NB4 (cell line): Measurements from ENCODE around the gene SUSD4.
A peak's percentile ranks its signal among the peaks of the same experiment; 100 is the strongest.

Experiments used
- DNase-seq: peaks from one replicate; pipeline ENCODE4 v3.0.0; 2010; ENCODE audit warnings: low read depth
- H3K4me3 ChIP-seq: one replicate; pipeline ENCODE4 v1.5.1; 2011; ENCODE audit warnings: mild to moderate bottlenecking, low read depth, low read length, moderate library complexity
- CTCF ChIP-seq: IDR thresholded peaks from one replicate; pipeline ENCODE4 v1.5.1; 2012; ENCODE audit warnings: low read depth, low read length
- MAX ChIP-seq: IDR thresholded peaks from 2 replicates; pipeline ENCODE4 v1.6.1; 2011; ENCODE audit warnings: low read depth, low read length
- MYC ChIP-seq: IDR thresholded peaks from 2 replicates; pipeline ENCODE4 v1.6.1; 2011; ENCODE audit warnings: low read depth, low read length
- POLR2A ChIP-seq: IDR thresholded peaks from 2 replicates; pipeline ENCODE4 v1.6.1; 2011; ENCODE audit warnings: mild to moderate bottlenecking; ENCODE audit not compliant: insufficient read length; ENCODE audit errors: extremely low read depth

Gene SUSD4

GRCh38 chr1:223179280-223179679, 184.7 kb downstream of the SUSD4 start:
- no peak for TF ChIP-seq CTCF
- TF ChIP-seq POLR2A, result no peak
- no peak for TF ChIP-seq MYC
- no peak for TF ChIP-seq MAX
- no peak for DNase-seq
- no peak overlapping the region for H3K4me3 ChIP-seq

GRCh38 chr1:223177681-223178080, 186.3 kb downstream of the SUSD4 start:
- TF ChIP-seq MYC (no peak), POLR2A (no peak), MAX (no peak), CTCF (no peak)
- no peak overlapping the region for H3K4me3 ChIP-seq
- peak; percentile 70 for DNase-seq

GRCh38 chr1:223176437-223176836, 187.5 kb downstream of the SUSD4 start:
- H3K4me3 ChIP-seq, result no peak overlapping the region
- no peak for DNase-seq
- TF ChIP-seq POLR2A (no peak), MAX (no peak), MYC (no peak), CTCF (no peak)

GRCh38 chr1:223175633-223176032, 188.3 kb downstream of the SUSD4 start:
- peak; percentile 72 for DNase-seq
- TF ChIP-seq MYC (peak; percentile 85), POLR2A (no peak), MAX (peak; percentile 92), CTCF (no peak)
- H3K4me3 ChIP-seq, result no peak overlapping the region

- DNase-seq, result no peak
- TF ChIP-seq MAX (no peak), CTCF (no peak), POLR2A (no peak), MYC (no peak)
- H3K4me3 ChIP-seq, result no peak overlapping the region
Measured at GRCh38 chr1:223175032-223175431, 188.9 kb downstream of the SUSD4 start.
